Measurements from ENCODE around the gene IPO11. TPM values are rescaled to one million over a fixed set of nuclear protein-coding genes. Genes with fewer than 3 reads are reported as not detected.
"Not testable (repeated sequence)": the region's sequence is repeated elsewhere in the genome, so short reads cannot be mapped to it uniquely, and the experiment has no call there.

IPO11 gene
- total RNA-seq, 1 donor from 2014 or later: 96.0 TPM

DNA sequence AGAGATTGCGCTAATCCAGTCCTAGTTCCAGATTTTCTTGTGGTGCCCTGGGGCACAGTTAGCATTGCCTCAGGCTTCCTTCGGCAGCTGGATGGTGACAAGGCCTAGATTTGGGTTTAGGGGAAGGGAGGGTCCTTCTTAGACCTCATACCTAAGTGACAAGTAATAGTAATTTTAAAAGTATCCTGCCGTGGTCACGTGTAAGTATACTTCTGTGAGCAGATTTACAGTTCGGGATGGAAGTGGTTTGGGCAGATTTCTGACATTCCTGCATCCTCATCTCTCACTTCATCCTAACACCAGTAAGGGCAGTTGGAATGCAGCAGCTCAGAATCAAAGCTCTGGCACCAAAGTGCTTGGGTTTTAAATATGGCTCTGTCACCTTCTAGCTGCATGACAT, 237.6 kb downstream of the IPO11 start:
- H3K4me1 Mint-ChIP-seq (ENCODE audit: unreplicated experiment): peaks cover 30% of the 10 kb centered on the region
- H3K9me3 Mint-ChIP-seq (ENCODE audit: unreplicated experiment): peaks cover 7% of the 10 kb centered on the region
- TF ChIP-seq, protein P1, sequence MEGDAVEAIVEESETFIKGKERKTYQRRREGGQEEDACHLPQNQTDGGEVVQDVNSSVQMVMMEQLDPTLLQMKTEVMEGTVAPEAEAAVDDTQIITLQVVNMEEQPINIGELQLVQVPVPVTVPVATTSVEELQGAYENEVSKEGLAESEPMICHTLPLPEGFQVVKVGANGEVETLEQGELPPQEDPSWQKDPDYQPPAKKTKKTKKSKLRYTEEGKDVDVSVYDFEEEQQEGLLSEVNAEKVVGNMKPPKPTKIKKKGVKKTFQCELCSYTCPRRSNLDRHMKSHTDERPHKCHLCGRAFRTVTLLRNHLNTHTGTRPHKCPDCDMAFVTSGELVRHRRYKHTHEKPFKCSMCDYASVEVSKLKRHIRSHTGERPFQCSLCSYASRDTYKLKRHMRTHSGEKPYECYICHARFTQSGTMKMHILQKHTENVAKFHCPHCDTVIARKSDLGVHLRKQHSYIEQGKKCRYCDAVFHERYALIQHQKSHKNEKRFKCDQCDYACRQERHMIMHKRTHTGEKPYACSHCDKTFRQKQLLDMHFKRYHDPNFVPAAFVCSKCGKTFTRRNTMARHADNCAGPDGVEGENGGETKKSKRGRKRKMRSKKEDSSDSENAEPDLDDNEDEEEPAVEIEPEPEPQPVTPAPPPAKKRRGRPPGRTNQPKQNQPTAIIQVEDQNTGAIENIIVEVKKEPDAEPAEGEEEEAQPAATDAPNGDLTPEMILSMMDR (IDR thresholded peaks at IDR 0.05; ENCODE audit: unreplicated experiment): no peak
- peaks cover 19% of the 10 kb centered on the region for H3K27me3 Mint-ChIP-seq (ENCODE audit: unreplicated experiment)
- H3K27ac Mint-ChIP-seq (ENCODE audit: unreplicated experiment): no peak overlapping the region
- no peak overlapping the region for H3K4me3 Mint-ChIP-seq (ENCODE audit: unreplicated experiment)
- H3K36me3 Mint-ChIP-seq (ENCODE audit: low read depth, unreplicated experiment): peaks cover 32% of the 10 kb centered on the region
- DNase-seq (ENCODE audit: low spot score): no peak

DNA sequence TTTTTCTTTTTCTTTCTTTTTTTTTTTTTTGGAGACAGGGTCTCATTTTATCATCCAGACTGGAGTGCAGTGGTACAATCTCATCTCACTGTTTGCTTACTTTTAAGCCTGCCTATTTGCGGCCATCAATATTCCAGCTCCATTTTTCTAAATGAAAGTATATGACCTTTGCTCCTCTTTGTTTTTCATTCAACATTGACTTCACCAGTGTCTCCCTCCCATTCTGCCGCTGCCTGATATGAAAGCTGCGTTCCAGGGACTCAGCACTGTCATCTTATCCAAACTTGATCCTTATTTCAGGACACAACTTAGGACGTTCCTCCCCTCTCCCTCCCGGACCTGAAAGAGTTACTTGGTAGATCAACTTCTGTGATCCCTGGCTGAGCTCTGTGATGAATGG, 239.7 kb downstream of the IPO11 start:
- peaks cover 26% of the 10 kb centered on the region for H3K36me3 Mint-ChIP-seq (ENCODE audit: low read depth, unreplicated experiment)
- no peak overlapping the region for H3K27ac Mint-ChIP-seq (ENCODE audit: unreplicated experiment)
- TF ChIP-seq, protein P1 (IDR thresholded peaks at IDR 0.05; ENCODE audit: unreplicated experiment): no peak
- DNase-seq (ENCODE audit: low spot score): no peak
- peaks cover 12% of the 10 kb centered on the region for H3K9me3 Mint-ChIP-seq (ENCODE audit: unreplicated experiment)
- peaks cover 21% of the 10 kb centered on the region for H3K27me3 Mint-ChIP-seq (ENCODE audit: unreplicated experiment)
- peak overlapping the region; percentile 16 for H3K4me3 Mint-ChIP-seq (ENCODE audit: unreplicated experiment)
- H3K4me1 Mint-ChIP-seq (ENCODE audit: unreplicated experiment): peaks cover 30% of the 10 kb centered on the region

DNA sequence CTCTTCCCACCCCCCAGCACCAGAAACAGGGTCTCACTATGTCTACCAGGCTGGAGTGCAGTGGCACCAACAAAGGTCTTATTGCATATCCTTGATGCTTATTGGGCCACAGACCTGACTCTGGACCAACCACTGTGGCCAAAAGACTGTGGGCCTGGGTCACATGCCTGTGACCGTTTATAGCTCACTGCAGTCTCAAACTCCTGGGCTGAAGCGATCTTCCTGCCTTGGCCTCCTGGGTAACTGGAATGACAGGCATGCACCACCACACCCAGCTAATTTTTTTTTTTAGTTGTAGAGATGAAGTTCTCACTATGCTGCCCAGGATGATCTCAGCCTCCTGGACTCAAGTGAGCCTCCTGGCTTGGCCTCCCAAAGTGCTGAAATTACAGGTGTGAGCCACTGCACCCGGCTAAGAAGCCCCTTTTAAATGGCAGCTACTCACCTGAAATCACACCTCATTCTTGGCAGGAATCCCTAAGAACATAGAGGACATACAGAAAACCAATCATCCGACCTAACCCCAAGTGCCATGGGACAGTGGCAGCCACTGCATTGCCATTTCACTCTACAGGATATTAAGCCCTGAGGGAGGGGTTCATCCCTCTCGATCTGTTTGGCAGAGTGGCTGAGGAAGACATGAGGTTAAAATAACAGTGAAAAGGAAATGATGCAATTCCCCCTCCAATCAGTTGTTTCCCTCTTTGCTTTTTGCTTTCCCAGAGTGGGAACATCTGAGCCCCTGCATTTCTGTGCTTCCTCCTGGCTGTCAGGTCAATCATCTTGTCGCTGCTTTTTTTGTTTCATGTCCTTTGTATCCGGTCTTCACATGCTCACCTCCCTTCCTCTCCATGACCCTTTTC, 240.7 kb downstream of the IPO11 start:
- Mint-ChIP-seq H3K27ac (ENCODE audit: unreplicated experiment) (peak overlapping the region; percentile 62), H3K27me3 (ENCODE audit: unreplicated experiment) (peaks cover 21% of the 10 kb centered on the region), H3K9me3 (ENCODE audit: unreplicated experiment) (peaks cover 12% of the 10 kb centered on the region), H3K4me1 (ENCODE audit: unreplicated experiment) (peaks cover 27% of the 10 kb centered on the region), H3K4me3 (ENCODE audit: unreplicated experiment) (peak overlapping the region; percentile 37), H3K36me3 (ENCODE audit: low read depth, unreplicated experiment) (peaks cover 29% of the 10 kb centered on the region)
- TF ChIP-seq, protein P1 (IDR thresholded peaks at IDR 0.05; ENCODE audit: unreplicated experiment): no peak
- DNase-seq (ENCODE audit: low spot score): no peak

DNA sequence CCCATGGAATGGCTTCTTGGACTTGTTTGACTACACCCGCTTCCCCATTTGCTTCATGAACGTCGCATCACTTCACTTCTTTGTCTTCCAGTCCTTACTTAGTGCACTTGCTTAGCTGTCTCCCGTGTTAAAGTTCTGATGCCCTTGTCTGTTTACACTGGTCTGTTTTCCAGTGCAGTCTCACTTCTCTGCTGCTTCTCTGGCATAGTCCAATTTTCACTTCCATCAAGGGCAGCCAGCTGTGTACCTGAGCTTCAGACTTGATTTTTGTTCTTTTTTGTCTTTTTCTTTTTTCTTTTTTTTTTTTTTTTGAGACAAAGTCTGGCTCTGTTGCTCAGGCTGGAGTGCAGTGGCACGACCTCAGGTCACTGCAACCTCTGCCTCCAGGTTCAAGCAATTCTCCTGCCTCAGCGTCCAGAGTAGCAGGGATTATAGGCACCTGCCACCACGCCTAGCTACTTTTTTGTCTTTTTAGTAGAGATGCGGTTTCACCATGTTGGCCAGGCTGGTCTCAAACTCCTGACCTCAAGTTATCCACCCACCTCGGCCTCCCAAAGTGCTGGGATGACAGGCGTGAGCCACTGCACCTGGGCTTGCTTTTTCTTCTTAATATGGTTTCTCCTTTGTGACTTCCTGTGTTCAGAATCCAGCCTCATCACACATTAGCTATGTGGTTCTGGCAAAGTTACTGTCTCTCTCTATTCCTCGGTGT, 241.5 kb downstream of the IPO11 start:
- Mint-ChIP-seq H3K4me1 (ENCODE audit: unreplicated experiment) (peaks cover 22% of the 10 kb centered on the region), H3K9me3 (ENCODE audit: unreplicated experiment) (peaks cover 16% of the 10 kb centered on the region), H3K27me3 (ENCODE audit: unreplicated experiment) (peaks cover 19% of the 10 kb centered on the region), H3K27ac (ENCODE audit: unreplicated experiment) (peak overlapping the region; percentile 62), H3K4me3 (ENCODE audit: unreplicated experiment) (peak overlapping the region; percentile 37), H3K36me3 (ENCODE audit: low read depth, unreplicated experiment) (peaks cover 36% of the 10 kb centered on the region)
- TF ChIP-seq, protein P1 (IDR thresholded peaks at IDR 0.05; ENCODE audit: unreplicated experiment): no peak
- DNase-seq (ENCODE audit: low spot score): no peak

DNA sequence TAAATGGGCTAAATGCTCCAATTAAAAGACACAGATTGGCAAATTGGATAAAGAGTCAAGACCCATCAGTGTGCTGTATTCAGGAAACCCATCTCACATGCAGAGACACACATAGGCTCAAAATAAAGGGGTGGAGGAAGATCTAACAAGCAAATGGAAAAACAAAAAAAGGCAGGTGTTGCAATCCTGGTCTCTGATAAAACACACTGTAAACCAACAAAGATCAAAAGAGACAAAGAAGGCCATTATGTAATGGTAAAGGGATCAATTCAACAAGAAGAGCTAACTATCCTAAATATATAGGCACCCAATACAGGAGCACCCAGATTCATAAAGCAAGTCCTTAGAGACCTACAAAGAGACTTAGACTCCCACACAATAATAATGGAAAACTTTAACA, 245.2 kb downstream of the IPO11 start:
- not testable (repeated sequence) for H3K4me3 Mint-ChIP-seq (ENCODE audit: unreplicated experiment); DNase-seq (ENCODE audit: low spot score); H3K27ac Mint-ChIP-seq (ENCODE audit: unreplicated experiment)
- Mint-ChIP-seq H3K36me3 (ENCODE audit: low read depth, unreplicated experiment) (peaks cover 30% of the 10 kb centered on the region), H3K27me3 (ENCODE audit: unreplicated experiment) (peaks cover 18% of the 10 kb centered on the region), H3K9me3 (ENCODE audit: unreplicated experiment) (peaks cover 16% of the 10 kb centered on the region), H3K4me1 (ENCODE audit: unreplicated experiment) (peaks cover 12% of the 10 kb centered on the region)

Data from endothelial cell (in vitro differentiated cells).